Measurements from ENCODE around the gene MAP2K6. TPM values are rescaled to one million over a fixed set of nuclear protein-coding genes. Genes with fewer than 3 reads are reported as not detected.

MAP2K6 gene
- polyA plus RNA-seq, 3 donors = 7.4 to 17.5 (median 7.5) TPM

- WGBS, 3 donors = 93 to 100% (median 98%) methylated on average over 1 of the region's 1 CpG
Observed at GRCh38 chr17:69506489-69506888, 92.0 kb downstream of the MAP2K6 start.

GRCh38 chr17:69508814-69509213, 94.3 kb downstream of the MAP2K6 start:
- H3K27ac ChIP-seq (ENCODE audit: low read depth, low read length) = no peak overlapping the region
- WGBS, 3 donors = 79 to 97% (median 95%) methylated on average over 1 of the region's 1 CpG

More at GRCh38 chr17:69506489-69506888, 92.0 kb downstream of the MAP2K6 start:
- H3K27ac ChIP-seq (ENCODE audit: low read depth, low read length) = no peak overlapping the region

GRCh38 chr17:69511250-69511649, 96.8 kb downstream of the MAP2K6 start:
- 74 to 96% (median 92%) methylated on average over 7 of the region's 7 CpGs for WGBS, 3 donors
- no peak overlapping the region for H3K27ac ChIP-seq (ENCODE audit: low read depth, low read length)

GRCh38 chr17:69512946-69513345, 98.4 kb downstream of the MAP2K6 start:
- H3K27ac ChIP-seq (ENCODE audit: low read depth, low read length) = no peak overlapping the region
- WGBS, 3 donors = 83 to 92% (median 91%) methylated on average over 5 of the region's 5 CpGs

- no peak overlapping the region for H3K27ac ChIP-seq (ENCODE audit: low read depth, low read length)
- WGBS, 3 donors = 93 to 100% (median 98%) methylated on average over 2 of the region's 2 CpGs
Observed at GRCh38 chr17:69516225-69516624, 101.7 kb downstream of the MAP2K6 start.

GRCh38 chr17:69516911-69517310, 102.4 kb downstream of the MAP2K6 start:
- no peak overlapping the region for H3K27ac ChIP-seq (ENCODE audit: low read depth, low read length)
- 87 to 91% (median 91%) methylated on average over 2 of the region's 2 CpGs for WGBS, 3 donors

GRCh38 chr17:69518951-69519350, 104.5 kb downstream of the MAP2K6 start:
- no peak overlapping the region for H3K27ac ChIP-seq (ENCODE audit: low read depth, low read length)
- WGBS, 3 donors = 93 to 96% (median 95%) methylated on average over 5 of the region's 5 CpGs

- WGBS, 3 donors = 49 to 54% (median 54%) methylated on average over 7 of the region's 7 CpGs
- no peak overlapping the region for H3K27ac ChIP-seq (ENCODE audit: low read depth, low read length)
Observed at GRCh38 chr17:69523244-69523861, 108.9 kb downstream of the MAP2K6 start.

GRCh38 chr17:69524854-69525253, 110.4 kb downstream of the MAP2K6 start:
- 69 to 86% (median 76%) methylated on average over 4 of the region's 4 CpGs for WGBS, 3 donors
- no peak overlapping the region for H3K27ac ChIP-seq (ENCODE audit: low read depth, low read length)

- 37 to 42% (median 41%) methylated on average over 9 of the region's 9 CpGs for WGBS, 3 donors
Observed at GRCh38 chr17:69525920-69526841, 111.7 kb downstream of the MAP2K6 start.

GRCh38 chr17:69528035-69528434, 113.5 kb downstream of the MAP2K6 start:
- WGBS, 3 donors = 67 to 85% (median 80%) methylated on average over 4 to 5 of the region's 5 CpGs
- H3K27ac ChIP-seq (ENCODE audit: low read depth, low read length) = no peak overlapping the region

More at GRCh38 chr17:69525920-69526841, 111.7 kb downstream of the MAP2K6 start:
- no peak overlapping the region for H3K27ac ChIP-seq (ENCODE audit: low read depth, low read length)

- 88 to 89% (median 88%) methylated on average over 11 of the region's 11 CpGs for WGBS, 3 donors
- H3K27ac ChIP-seq (ENCODE audit: low read depth, low read length) = no peak overlapping the region
Observed at GRCh38 chr17:69533481-69534234, 119.2 kb downstream of the MAP2K6 start.

GRCh38 chr17:69534235-69534621, 119.7 kb downstream of the MAP2K6 start:
- H3K27ac ChIP-seq (ENCODE audit: low read depth, low read length) = no peak overlapping the region
- 88 to 93% (median 91%) methylated on average over 5 of the region's 5 CpGs for WGBS, 3 donors

- WGBS, 3 donors = 83 to 96% (median 92%) methylated on average over 6 of the region's 6 CpGs
- H3K27ac ChIP-seq (ENCODE audit: low read depth, low read length) = no peak overlapping the region
Observed at GRCh38 chr17:69535016-69535570, 120.6 kb downstream of the MAP2K6 start.

- no peak overlapping the region for H3K27ac ChIP-seq (ENCODE audit: low read depth, low read length)
- WGBS, 3 donors = 89 to 97% (median 93%) methylated on average over 2 of the region's 2 CpGs
Observed at GRCh38 chr17:69538795-69539194, 124.3 kb downstream of the MAP2K6 start.

- WGBS, 3 donors = 82 to 87% (median 83%) methylated on average over 2 of the region's 2 CpGs
- H3K27ac ChIP-seq (ENCODE audit: low read depth, low read length) = no peak overlapping the region
Observed at GRCh38 chr17:69539274-69539673, 124.8 kb downstream of the MAP2K6 start.

- no peak overlapping the region for H3K27ac ChIP-seq (ENCODE audit: low read depth, low read length)
- 71 to 84% (median 82%) methylated on average over 4 of the region's 4 CpGs for WGBS, 3 donors
Observed at GRCh38 chr17:69539781-69540319, 125.4 kb downstream of the MAP2K6 start.

- H3K27ac ChIP-seq (ENCODE audit: low read depth, low read length) = no peak overlapping the region
- 87 to 94% (median 90%) methylated on average over 2 of the region's 2 CpGs for WGBS, 3 donors
Observed at GRCh38 chr17:69540356-69540755, 125.9 kb downstream of the MAP2K6 start.

All from adipose tissue (tissue), 3 donors.